ENCODE measurements around the gene PCDHB12.

- no peak for TF ChIP-seq MAZ (CRISPR knock-in tag; conservative IDR thresholded peaks at IDR 0.05 in 1 of 2, IDR thresholded peaks at IDR 0.05 in 1 of 2)
- no peak for TF ChIP-seq ATF7 (IDR thresholded peaks at IDR 0.05)
- TF ChIP-seq, protein P1, sequence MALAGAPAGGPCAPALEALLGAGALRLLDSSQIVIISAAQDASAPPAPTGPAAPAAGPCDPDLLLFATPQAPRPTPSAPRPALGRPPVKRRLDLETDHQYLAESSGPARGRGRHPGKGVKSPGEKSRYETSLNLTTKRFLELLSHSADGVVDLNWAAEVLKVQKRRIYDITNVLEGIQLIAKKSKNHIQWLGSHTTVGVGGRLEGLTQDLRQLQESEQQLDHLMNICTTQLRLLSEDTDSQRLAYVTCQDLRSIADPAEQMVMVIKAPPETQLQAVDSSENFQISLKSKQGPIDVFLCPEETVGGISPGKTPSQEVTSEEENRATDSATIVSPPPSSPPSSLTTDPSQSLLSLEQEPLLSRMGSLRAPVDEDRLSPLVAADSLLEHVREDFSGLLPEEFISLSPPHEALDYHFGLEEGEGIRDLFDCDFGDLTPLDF (CRISPR knock-in tag; IDR thresholded peaks at IDR 0.05) = no peak
- no peak for TF ChIP-seq NR2C2 (CRISPR knock-in tag; IDR thresholded peaks at IDR 0.05)
- no peak for TF ChIP-seq NR2C2 (tag; IDR thresholded peaks at IDR 0.05)
- TF ChIP-seq, protein P2, sequence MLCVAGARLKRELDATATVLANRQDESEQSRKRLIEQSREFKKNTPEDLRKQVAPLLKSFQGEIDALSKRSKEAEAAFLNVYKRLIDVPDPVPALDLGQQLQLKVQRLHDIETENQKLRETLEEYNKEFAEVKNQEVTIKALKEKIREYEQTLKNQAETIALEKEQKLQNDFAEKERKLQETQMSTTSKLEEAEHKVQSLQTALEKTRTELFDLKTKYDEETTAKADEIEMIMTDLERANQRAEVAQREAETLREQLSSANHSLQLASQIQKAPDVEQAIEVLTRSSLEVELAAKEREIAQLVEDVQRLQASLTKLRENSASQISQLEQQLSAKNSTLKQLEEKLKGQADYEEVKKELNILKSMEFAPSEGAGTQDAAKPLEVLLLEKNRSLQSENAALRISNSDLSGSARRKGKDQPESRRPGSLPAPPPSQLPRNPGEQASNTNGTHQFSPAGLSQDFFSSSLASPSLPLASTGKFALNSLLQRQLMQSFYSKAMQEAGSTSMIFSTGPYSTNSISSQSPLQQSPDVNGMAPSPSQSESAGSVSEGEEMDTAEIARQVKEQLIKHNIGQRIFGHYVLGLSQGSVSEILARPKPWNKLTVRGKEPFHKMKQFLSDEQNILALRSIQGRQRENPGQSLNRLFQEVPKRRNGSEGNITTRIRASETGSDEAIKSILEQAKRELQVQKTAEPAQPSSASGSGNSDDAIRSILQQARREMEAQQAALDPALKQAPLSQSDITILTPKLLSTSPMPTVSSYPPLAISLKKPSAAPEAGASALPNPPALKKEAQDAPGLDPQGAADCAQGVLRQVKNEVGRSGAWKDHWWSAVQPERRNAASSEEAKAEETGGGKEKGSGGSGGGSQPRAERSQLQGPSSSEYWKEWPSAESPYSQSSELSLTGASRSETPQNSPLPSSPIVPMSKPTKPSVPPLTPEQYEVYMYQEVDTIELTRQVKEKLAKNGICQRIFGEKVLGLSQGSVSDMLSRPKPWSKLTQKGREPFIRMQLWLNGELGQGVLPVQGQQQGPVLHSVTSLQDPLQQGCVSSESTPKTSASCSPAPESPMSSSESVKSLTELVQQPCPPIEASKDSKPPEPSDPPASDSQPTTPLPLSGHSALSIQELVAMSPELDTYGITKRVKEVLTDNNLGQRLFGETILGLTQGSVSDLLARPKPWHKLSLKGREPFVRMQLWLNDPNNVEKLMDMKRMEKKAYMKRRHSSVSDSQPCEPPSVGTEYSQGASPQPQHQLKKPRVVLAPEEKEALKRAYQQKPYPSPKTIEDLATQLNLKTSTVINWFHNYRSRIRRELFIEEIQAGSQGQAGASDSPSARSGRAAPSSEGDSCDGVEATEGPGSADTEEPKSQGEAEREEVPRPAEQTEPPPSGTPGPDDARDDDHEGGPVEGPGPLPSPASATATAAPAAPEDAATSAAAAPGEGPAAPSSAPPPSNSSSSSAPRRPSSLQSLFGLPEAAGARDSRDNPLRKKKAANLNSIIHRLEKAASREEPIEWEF (CRISPR knock-in tag; IDR thresholded peaks at IDR 0.05) = no peak
- TF ChIP-seq, protein P3, sequence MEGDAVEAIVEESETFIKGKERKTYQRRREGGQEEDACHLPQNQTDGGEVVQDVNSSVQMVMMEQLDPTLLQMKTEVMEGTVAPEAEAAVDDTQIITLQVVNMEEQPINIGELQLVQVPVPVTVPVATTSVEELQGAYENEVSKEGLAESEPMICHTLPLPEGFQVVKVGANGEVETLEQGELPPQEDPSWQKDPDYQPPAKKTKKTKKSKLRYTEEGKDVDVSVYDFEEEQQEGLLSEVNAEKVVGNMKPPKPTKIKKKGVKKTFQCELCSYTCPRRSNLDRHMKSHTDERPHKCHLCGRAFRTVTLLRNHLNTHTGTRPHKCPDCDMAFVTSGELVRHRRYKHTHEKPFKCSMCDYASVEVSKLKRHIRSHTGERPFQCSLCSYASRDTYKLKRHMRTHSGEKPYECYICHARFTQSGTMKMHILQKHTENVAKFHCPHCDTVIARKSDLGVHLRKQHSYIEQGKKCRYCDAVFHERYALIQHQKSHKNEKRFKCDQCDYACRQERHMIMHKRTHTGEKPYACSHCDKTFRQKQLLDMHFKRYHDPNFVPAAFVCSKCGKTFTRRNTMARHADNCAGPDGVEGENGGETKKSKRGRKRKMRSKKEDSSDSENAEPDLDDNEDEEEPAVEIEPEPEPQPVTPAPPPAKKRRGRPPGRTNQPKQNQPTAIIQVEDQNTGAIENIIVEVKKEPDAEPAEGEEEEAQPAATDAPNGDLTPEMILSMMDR (IDR thresholded peaks at IDR 0.05 in 2 of 3, conservative IDR thresholded peaks at IDR 0.05 in 1 of 3; ENCODE audit: insufficient read depth in 2 of 3, low read depth in 1 of 3, low read length in 3 of 3) = no peak
- no peak for TF ChIP-seq CBFB (CRISPR knock-in tag; IDR thresholded peaks at IDR 0.05)
- TF ChIP-seq IRF2 (CRISPR knock-in tag; IDR thresholded peaks at IDR 0.05) = no peak
- no peak for TF ChIP-seq TEAD4 (IDR thresholded peaks at IDR 0.05; ENCODE audit: low read length)
- no peak for TF ChIP-seq TEAD4 (CRISPR knock-in tag; IDR thresholded peaks at IDR 0.05; ENCODE audit: borderline replicate concordance)
- TF ChIP-seq BRCA1 (IDR thresholded peaks at IDR 0.05) = no peak
- no peak for TF ChIP-seq BRCA1 (CRISPR knock-in tag; IDR thresholded peaks at IDR 0.05)
These were observed 32.6 kb upstream of the PCDHB12 start for GRCh38 chr5:141175933-141176332.
